AG04450 (cell line): ENCODE results near the gene ABR. TPM values are rescaled to one million over a fixed set of nuclear protein-coding genes. Genes with fewer than 3 reads are reported as not detected.

Experiments
- CTCF ChIA-PET: fragments of 300-600, 350-600 bp; formaldehyde crosslinking; extraction: SDS; loops from one replicate; lab custom pipeline; 2022; ENCODE audit warnings: antibody characterized with exemption, inconsistent platforms; lab: Charles Lee
- POLR2A ChIA-PET: fragments of 350-600 bp; formaldehyde crosslinking; extraction: SDS; loops from one replicate; lab custom pipeline; 2021; ENCODE audit warnings: antibody characterized with exemption, inconsistent platforms; lab: Yijun Ruan, JAX
- DNase-seq: peaks from one replicate; pipeline ENCODE4 v3.0.0-alpha.2; 2011; ENCODE audit warnings: low read depth, low spot score
- H3K27ac ChIP-seq: one replicate; pipeline ENCODE4 v1.5.1; 2012; ENCODE audit warnings: low read depth, low read length, control low read depth
- H3K27me3 ChIP-seq: one replicate; pipeline ENCODE4 v1.6.0; 2012; ENCODE audit warnings: low read length; ENCODE audit not compliant: control insufficient read depth, insufficient read depth
- H3K4me3 ChIP-seq: 2 replicates; pipeline ENCODE4 v1.5.1; 2011; ENCODE audit warnings: mild to moderate bottlenecking, low read depth, low read length, control low read depth
- H3K9me3 ChIP-seq: 2 replicates; pipeline ENCODE4 v1.5.1; 2012; ENCODE audit warnings: low read length; ENCODE audit not compliant: control insufficient read depth, insufficient read depth
- polyA plus RNA-seq: library from polyadenylated mRNA; depleted of rRNA; stranded (reverse); fragments of >200 nt; gene quantifications from 2 replicates; pipeline ENCODE4 v1.2.3, GENCODE V29; 2011; rRNA removed
- small RNA-seq: library from RNA; depleted of rRNA; stranded (forward); fragments of <200 nt; gene quantifications from one replicate; pipeline ENCODE3, GENCODE V24; 2012; ENCODE audit warnings: low read depth; ENCODE audit not compliant: insufficient read length
- TF ChIP-seq, protein P1 (sequence below): IDR thresholded peaks from 2 replicates; pipeline ENCODE4 v1.5.1; 2011; ENCODE audit warnings: low read depth, low read length, control low read depth, inconsistent platforms

The ABR gene
- polyA plus RNA-seq, 1 experiment, result 64.3 TPM

DNA sequence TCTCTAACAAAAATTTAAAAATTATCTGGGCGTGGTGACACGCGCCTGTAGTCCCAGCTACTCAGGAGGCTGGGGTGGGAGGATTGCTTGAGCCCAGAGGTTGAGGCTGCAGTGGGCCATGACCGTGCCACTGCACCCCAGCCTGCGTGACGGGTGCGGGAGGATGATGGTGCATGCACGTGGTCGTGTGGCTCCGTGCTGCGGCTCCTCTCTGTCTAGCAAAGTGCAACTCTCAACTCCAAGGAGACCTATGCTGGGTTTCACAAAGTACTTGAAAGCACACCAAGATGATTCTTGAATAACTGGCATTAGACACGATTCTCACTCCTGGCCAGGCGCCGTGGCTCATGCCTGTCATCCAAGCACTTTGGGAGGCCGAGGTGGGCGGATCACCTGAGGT, 226.0 kb downstream of the ABR start:
- H3K27ac ChIP-seq, result peak overlapping the region; percentile 96
- ChIA-PET POLR2A (interaction anchor here (1.2 kb wide), 1 partner anchor 16 kb away, joined by 3 read pairs; no protein-coding TSS in a partner anchor), CTCF (no interaction called here)
- H3K9me3 ChIP-seq, result peaks cover 6% of the 10 kb centered on the region; the same call in 1 of the 2 replicates
- TF ChIP-seq, protein P1, sequence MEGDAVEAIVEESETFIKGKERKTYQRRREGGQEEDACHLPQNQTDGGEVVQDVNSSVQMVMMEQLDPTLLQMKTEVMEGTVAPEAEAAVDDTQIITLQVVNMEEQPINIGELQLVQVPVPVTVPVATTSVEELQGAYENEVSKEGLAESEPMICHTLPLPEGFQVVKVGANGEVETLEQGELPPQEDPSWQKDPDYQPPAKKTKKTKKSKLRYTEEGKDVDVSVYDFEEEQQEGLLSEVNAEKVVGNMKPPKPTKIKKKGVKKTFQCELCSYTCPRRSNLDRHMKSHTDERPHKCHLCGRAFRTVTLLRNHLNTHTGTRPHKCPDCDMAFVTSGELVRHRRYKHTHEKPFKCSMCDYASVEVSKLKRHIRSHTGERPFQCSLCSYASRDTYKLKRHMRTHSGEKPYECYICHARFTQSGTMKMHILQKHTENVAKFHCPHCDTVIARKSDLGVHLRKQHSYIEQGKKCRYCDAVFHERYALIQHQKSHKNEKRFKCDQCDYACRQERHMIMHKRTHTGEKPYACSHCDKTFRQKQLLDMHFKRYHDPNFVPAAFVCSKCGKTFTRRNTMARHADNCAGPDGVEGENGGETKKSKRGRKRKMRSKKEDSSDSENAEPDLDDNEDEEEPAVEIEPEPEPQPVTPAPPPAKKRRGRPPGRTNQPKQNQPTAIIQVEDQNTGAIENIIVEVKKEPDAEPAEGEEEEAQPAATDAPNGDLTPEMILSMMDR, result no peak
- H3K4me3 ChIP-seq, result no peak overlapping the region
- no peaks in the 10 kb centered on the region for H3K27me3 ChIP-seq
- no peak for DNase-seq

Small RNAs within 50 kb of the gene (small RNA-seq; reads per million reads assigned to genes)
- gene AC016292.2, result not detected
- not detected for gene MIR3183
- not detected for gene RF00017

Other genes with a start within 250 kb of the ABR start
- 118 and 135 TPM in 2 replicates for gene NXN, start 200.2 kb downstream of the ABR start, polyA plus RNA-seq
- 17.7 and 18.1 TPM in 2 replicates for gene TIMM22, start 182.9 kb downstream of the ABR start, polyA plus RNA-seq
- gene BHLHA9, start 90.5 kb upstream of the ABR start, polyA plus RNA-seq, result not detected in 2 replicates
- gene TRARG1, start 99.7 kb upstream of the ABR start, polyA plus RNA-seq, result not detected in 2 replicates
- 884 and 1,187 TPM in 2 replicates for gene YWHAE, start 220.2 kb upstream of the ABR start, polyA plus RNA-seq